ENCODE results near the gene CNIH3. TPM values are rescaled to one million over a fixed set of nuclear protein-coding genes. Genes with fewer than 3 reads are reported as not detected.

The CNIH3 gene
- total RNA-seq, 4 donors from 2014 or later = 0.81 to 2.2 (median 1.4) TPM

DNA sequence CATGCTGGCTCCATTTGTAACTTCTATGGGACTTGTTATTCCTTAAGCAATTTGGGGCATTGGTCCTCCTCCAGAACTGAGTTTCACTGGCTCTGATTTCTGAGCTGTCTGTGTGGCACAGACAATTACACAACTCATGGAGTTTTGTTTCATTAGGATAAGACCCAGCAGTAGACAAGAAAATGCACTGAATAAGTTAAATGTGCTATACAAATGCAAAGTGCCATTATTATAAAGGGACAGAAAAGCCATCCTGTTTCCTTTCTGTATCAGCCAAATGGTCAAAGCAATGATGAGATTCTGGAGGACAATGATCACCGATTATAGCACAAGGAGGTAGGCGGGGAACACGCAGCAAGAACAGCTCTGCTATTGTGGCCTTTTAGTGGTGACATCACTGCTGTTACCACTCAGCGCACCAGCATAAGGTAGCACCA, 81.9 kb downstream of the CNIH3 start:
- no peaks in the 10 kb centered on the region for H3K9me3 ChIP-seq
- no peak overlapping the region for H3K27ac ChIP-seq
- H3K4me1 ChIP-seq = no peaks in the 10 kb centered on the region
- no peak overlapping the region for H3K4me3 ChIP-seq
- no peak for TF ChIP-seq EP300 (IDR thresholded peaks at IDR 0.05)
- no peak for TF ChIP-seq POLR2A (IDR thresholded peaks at IDR 0.05)
- TF ChIP-seq, protein P1, sequence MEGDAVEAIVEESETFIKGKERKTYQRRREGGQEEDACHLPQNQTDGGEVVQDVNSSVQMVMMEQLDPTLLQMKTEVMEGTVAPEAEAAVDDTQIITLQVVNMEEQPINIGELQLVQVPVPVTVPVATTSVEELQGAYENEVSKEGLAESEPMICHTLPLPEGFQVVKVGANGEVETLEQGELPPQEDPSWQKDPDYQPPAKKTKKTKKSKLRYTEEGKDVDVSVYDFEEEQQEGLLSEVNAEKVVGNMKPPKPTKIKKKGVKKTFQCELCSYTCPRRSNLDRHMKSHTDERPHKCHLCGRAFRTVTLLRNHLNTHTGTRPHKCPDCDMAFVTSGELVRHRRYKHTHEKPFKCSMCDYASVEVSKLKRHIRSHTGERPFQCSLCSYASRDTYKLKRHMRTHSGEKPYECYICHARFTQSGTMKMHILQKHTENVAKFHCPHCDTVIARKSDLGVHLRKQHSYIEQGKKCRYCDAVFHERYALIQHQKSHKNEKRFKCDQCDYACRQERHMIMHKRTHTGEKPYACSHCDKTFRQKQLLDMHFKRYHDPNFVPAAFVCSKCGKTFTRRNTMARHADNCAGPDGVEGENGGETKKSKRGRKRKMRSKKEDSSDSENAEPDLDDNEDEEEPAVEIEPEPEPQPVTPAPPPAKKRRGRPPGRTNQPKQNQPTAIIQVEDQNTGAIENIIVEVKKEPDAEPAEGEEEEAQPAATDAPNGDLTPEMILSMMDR (IDR thresholded peaks at IDR 0.05) = no peak
- no peak for TF ChIP-seq POLR2AphosphoS5 (IDR thresholded peaks at IDR 0.05)
- 53 to 86% methylated on average over 1 to 3 of the region's 4 CpGs for WGBS, 2 donors (ENCODE audit: low coverage in 1 of 2)
- H3K36me3 ChIP-seq = no peaks in the 10 kb centered on the region
- H3K27me3 ChIP-seq = no peaks in the 10 kb centered on the region
- ATAC-seq = no peak

DNA sequence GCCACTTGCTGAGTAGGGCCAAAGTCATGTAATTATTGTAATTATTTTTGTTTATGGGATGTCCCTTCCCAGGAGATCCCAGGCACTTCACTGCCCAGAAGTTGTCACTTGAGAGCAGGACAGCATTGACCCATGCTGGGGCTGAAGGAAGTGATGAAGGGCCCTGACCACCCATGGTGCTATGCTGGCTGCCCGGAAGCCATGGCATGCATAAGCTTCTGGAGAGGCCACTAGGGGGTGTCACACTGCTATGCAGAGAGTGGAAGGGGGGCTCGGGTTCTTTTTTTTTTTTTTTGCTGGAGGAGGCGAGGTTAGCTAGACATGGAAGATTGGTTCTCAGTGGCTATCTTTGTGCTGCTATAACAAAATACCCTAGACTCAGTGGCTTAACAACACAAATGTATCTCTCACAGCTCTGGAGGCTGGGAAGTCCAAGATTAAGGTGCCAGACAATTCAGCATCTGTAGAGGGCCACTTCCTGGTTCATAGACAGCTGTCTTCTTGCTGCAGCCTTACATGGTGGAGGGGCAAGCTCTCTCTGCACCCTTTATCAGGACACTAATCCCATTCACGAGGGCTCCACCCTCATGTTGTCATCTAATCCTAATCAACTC, 84.9 kb downstream of the CNIH3 start:
- TF ChIP-seq POLR2A (IDR thresholded peaks at IDR 0.05) = no peak
- TF ChIP-seq EP300 (IDR thresholded peaks at IDR 0.05) = no peak
- TF ChIP-seq, protein P1 (IDR thresholded peaks at IDR 0.05) = peak in 1 of 4 experiments; percentile 34
- TF ChIP-seq POLR2AphosphoS5 (IDR thresholded peaks at IDR 0.05) = no peak
- Histone ChIP-seq H3K27ac (no peak overlapping the region), H3K9me3 (no peaks in the 10 kb centered on the region), H3K4me1 (no peaks in the 10 kb centered on the region), H3K36me3 (no peaks in the 10 kb centered on the region), H3K27me3 (no peaks in the 10 kb centered on the region), H3K4me3 (no peak overlapping the region)
- 73 to 87% methylated on average over 3 to 4 of the region's 4 CpGs for WGBS, 2 donors (ENCODE audit: low coverage in 1 of 2)
- ATAC-seq = no peak

DNA sequence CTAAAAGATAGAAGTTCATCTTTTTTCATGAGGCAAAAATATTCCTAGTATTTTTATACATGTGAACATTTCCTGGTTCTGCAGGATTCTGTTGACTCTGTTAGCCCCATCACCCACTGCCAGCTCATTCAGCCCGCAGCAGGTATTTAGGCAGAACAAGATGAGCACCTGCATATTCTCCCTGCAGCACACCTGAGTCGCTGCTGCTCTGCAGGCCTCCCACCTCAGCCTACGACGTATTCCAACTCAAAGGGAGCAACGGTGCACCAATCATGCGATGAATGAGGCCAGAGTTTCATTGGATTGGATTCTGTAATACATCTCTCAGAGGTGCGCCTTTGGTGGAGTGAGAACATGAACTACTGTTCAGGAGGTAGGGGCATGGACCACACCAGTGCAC, 87.6 kb downstream of the CNIH3 start:
- ATAC-seq = no peak
- TF ChIP-seq POLR2A (IDR thresholded peaks at IDR 0.05) (no peak), POLR2AphosphoS5 (IDR thresholded peaks at IDR 0.05) (no peak), EP300 (IDR thresholded peaks at IDR 0.05) (no peak)
- TF ChIP-seq, protein P1 (IDR thresholded peaks at IDR 0.05) = no peak
- no peaks in the 10 kb centered on the region for H3K27me3 ChIP-seq
- no peaks in the 10 kb centered on the region for H3K36me3 ChIP-seq
- WGBS, 2 donors (ENCODE audit: low coverage in 1 of 2) = 77 to 100% methylated on average over 2 to 6 of the region's 7 CpGs
- H3K27ac ChIP-seq = no peak overlapping the region
- H3K9me3 ChIP-seq = no peaks in the 10 kb centered on the region
- H3K4me1 ChIP-seq = no peaks in the 10 kb centered on the region
- H3K4me3 ChIP-seq = no peak overlapping the region

DNA sequence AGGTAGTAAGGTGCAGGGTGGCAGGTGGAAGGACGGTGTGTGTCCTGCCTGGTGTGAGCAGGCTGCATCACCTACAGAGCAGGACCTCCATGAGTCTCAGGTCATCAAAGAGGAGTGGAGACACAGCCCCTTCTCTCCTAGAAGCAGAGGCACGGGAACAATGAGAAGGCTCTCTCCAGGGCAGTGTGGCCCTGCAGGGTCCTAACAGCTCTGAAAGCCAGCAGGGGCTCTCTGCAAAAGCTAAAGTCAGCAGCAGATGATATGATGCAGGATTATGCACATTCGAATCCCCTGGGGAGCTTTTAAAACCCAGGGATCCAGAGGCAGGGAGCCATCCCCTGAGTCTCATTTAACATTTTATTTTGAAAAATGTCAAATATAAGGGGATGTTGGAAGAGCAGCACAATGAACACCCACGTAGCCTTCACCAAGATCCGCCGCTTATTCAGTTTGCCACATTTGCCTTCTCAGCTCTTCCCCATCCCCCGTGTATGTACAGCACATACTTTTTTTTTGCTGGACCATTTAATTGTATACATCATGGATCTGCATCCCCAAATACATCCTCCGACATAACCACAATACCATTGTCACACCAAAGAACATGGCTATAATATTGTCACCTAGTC, 88.1 kb downstream of the CNIH3 start:
- WGBS, 2 donors (ENCODE audit: low coverage in 1 of 2) = 81 to 82% methylated on average over 6 to 8 of the region's 8 CpGs
- TF ChIP-seq POLR2A (IDR thresholded peaks at IDR 0.05) (no peak), EP300 (IDR thresholded peaks at IDR 0.05) (no peak), POLR2AphosphoS5 (IDR thresholded peaks at IDR 0.05) (no peak)
- TF ChIP-seq, protein P1 (IDR thresholded peaks at IDR 0.05) = no peak
- H3K4me3 ChIP-seq = no peak overlapping the region
- no peaks in the 10 kb centered on the region for H3K36me3 ChIP-seq
- H3K27me3 ChIP-seq = no peaks in the 10 kb centered on the region
- no peak overlapping the region for H3K27ac ChIP-seq
- ATAC-seq = no peak
- no peaks in the 10 kb centered on the region for H3K4me1 ChIP-seq
- no peaks in the 10 kb centered on the region for H3K9me3 ChIP-seq

DNA sequence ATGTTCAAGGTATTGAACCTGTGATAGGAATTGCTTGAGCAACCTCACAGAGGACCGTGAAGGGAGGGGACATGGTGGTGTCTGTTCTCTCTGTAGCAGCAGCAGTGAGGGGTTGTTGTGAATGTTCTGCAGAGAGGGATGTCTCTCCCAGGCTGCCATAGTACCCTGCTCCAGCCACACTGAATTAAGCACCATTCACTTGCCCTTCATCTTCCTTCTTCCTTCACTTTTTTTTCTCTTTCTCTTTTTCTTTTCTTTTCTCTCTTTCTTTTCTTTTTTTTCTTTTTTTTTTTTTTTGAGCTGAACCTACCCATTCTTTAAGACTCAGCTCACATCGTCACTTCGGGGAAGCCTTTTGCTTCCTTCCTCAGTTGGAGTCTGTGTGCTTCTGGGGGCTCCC, 89.5 kb downstream of the CNIH3 start:
- ATAC-seq = no peak
- H3K4me3 ChIP-seq = no peak overlapping the region
- H3K9me3 ChIP-seq = no peaks in the 10 kb centered on the region
- no peaks in the 10 kb centered on the region for H3K36me3 ChIP-seq
- H3K27me3 ChIP-seq = no peaks in the 10 kb centered on the region
- H3K4me1 ChIP-seq = no peaks in the 10 kb centered on the region
- no peak overlapping the region for H3K27ac ChIP-seq
- no peak for TF ChIP-seq POLR2AphosphoS5 (IDR thresholded peaks at IDR 0.05)
- TF ChIP-seq EP300 (IDR thresholded peaks at IDR 0.05) = no peak
- TF ChIP-seq POLR2A (IDR thresholded peaks at IDR 0.05) = no peak
- TF ChIP-seq, protein P1 (IDR thresholded peaks at IDR 0.05) = no peak
- WGBS, 2 donors (ENCODE audit: low coverage in 1 of 2) = 0% methylated on average over 1 of the region's 3 CpGs; no CpG with 5 or more reads in 1 of the 2 donors
